ENCODE data around the gene KCNQ1.

KCNQ1 gene

GRCh38 chr11:2425506-2425905, 19.3 kb upstream of the KCNQ1 start:
- no peak for DNase-seq (ENCODE audit: low spot score)

GRCh38 chr11:2426221-2426620, 18.6 kb upstream of the KCNQ1 start:
- DNase-seq (ENCODE audit: low spot score): no peak

GRCh38 chr11:2426826-2427521, 17.8 kb upstream of the KCNQ1 start:
- DNase-seq (ENCODE audit: low spot score): no peak

DNA sequence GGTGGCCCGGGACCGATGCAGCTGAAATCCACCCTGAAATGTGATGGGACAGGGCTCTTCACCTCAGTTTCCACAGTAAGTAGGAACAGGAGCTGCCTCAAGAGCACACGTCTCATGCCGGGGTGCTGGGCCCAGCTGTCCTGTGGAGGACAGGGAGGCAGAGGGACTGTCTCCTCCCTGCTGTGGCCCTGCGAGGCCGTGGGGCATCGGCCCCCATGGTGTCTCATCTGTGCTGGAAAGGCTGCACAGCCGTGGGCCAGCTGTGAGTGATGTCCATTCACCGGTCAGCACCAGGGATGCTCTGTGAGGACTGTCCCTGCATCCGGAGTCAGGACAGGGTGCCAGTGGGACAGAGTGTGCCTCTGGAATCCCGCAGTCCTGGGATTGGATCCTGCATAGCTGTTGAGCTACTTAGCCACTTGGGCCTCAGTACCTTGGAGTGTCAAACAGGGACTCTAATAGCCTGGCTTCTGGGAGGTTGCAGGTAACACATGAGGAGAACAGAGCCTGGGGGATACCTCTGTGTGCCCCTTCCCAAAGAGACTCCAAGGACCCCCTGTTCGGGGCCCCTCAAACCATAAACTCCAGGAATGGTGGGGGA, 17.0 kb upstream of the KCNQ1 start:
- DNase-seq (ENCODE audit: low spot score): no peak

GRCh38 chr11:2428322-2428795, 16.4 kb upstream of the KCNQ1 start:
- peak; percentile 84 for DNase-seq (ENCODE audit: low spot score)

- DNase-seq (ENCODE audit: low spot score): no peak
These were observed 13.4 kb upstream of the KCNQ1 start for GRCh38 chr11:2431395-2431794.

DNA sequence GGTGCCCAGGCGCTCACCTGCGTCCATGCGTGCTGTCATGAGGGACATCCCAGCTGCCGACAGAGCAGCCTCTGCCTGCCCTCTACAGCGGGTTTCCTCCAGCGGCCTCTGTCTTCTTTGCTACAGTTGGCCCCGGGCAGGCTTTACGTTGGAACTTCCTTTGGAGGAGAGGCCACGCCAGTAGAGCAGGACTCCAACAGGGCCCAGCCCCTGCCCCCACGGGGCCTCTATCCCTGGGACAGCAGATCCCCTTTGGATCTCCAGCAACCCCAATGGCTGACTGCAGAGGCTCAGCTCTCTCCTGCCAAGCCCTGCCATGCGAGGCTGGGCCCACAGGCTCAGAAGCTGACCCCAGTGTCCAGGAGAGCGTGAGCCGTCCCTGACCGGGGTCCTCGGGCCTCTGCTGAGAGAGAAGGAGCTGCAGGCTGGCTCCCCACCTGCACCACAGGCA, 12.6 kb upstream of the KCNQ1 start:
- no peak for DNase-seq (ENCODE audit: low spot score)

GRCh38 chr11:2432628-2433071, 12.2 kb upstream of the KCNQ1 start:
- DNase-seq (ENCODE audit: low spot score): no peak

GRCh38 chr11:2433106-2433925, 11.5 kb upstream of the KCNQ1 start:
- no peak for DNase-seq (ENCODE audit: low spot score)

DNA sequence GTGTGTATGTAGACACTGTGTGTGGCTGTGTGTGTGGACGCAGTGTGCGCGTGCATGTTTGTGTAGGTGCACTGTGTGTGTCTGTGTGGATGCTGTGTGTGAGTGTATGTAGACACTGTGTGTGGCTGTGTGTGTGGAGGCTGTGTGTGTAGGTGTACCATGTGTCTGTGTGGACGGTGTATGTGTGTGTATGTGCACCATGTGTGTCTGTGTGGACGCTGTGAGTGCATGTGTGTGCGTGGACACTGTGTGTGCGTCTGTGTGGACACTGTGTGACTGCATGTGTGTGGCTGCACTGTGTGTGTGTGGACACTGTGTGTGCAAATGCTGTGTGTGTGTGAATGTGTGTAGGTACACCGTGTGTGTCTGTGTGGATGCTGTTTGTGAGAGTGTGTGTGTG, 10.8 kb upstream of the KCNQ1 start:
- no peak for DNase-seq (ENCODE audit: low spot score)

DNA sequence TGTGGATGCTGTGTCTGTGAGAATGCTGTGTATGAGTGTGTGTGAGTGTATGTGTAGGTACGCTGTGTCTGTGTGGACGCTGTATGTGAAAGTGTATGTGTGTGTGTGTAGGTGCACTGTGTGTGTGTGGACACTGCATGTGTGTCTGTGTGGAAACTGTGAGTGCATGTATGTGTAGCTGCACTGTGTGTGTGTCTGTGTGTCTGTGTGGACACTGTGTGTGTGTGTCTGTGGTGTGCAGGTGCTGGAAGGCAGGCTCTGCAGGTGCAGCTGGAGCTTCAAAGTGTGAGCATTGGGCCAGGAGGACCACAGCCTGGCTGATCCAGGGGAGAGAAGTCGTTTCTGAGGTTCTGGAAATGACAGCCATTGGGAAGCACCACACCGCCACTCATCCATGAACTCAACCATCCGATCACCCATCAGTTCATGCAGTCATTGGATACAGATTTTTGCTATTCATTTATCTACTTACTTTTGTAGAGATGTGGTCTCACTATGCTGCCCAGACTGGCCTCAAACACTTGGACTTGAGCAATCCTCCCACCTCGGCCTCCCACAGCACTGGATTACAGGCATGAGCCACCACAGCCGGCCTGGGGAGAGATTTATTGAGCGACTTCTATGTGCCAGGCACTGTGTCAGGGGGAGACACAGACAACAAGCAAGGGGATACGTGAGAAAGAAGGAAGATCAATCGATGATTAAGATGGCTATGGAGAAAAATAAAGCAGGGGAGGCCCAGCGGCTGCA, 10.1 kb upstream of the KCNQ1 start:
- no peak for DNase-seq (ENCODE audit: low spot score)

DNA sequence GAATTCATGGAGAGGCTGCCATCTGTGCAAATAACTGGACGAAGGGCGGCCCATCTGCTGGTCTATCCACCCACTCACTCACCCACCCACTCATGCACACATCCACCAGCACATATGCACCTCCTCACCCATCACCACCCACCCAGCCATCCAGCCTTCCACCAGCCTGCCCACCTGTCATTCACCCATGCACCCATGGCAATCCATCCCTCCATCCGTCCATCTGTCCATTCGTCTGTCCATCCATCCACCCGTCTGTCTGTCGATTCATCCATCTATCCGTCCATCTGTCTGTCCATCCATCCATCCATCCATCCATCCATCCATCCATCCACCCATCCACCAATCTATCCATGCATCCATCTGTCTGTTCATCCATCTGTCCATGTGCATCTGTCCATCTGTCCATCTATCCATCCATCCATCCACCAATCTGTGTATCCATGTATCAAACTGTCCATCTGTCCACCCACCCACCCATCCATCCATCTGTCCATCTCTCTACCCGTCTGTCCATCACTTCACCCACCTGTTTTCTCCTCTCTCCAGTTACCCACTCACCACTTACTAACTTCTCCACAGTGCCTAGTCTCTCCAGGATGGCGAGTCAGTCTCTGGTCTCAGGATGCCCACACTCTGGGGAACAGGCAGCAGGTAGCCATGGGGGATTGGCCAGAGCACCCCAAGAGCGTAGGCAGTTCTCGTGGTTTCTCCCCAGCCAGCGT, 9.4 kb upstream of the KCNQ1 start:
- DNase-seq (ENCODE audit: low spot score): no peak

- DNase-seq (ENCODE audit: low spot score): no peak
These were observed 8.7 kb upstream of the KCNQ1 start for GRCh38 chr11:2436013-2436520.

GRCh38 chr11:2436521-2437031, 8.2 kb upstream of the KCNQ1 start:
- no peak for DNase-seq (ENCODE audit: low spot score)

- DNase-seq (ENCODE audit: low spot score): no peak
These were observed 7.3 kb upstream of the KCNQ1 start for GRCh38 chr11:2437516-2437915.

GRCh38 chr11:2439820-2440219, 5.0 kb upstream of the KCNQ1 start:
- DNase-seq (ENCODE audit: low spot score): no peak

DNA sequence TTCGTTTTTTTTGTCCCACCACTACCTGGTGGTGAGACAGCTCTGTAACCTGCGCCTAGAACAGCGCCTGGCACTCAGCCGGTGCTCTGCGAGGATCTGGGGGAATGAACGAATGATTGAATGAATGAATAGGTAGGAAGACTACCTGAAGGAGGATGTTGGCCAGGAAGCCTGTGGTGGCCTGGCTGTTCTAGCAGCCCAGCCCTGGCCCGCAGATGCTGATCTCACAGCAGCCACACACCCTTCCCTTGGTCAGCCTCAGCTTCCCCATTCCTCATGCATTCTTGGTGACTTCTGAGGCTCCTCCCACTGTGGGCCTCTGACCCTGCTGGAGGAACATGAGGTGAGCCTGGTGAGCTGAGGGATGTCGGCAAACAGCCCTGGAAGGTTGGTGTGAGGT, 4.2 kb upstream of the KCNQ1 start:
- DNase-seq (ENCODE audit: low spot score): no peak

GRCh38 chr11:2441171-2441570, 3.6 kb upstream of the KCNQ1 start:
- DNase-seq (ENCODE audit: low spot score): no peak

DNA sequence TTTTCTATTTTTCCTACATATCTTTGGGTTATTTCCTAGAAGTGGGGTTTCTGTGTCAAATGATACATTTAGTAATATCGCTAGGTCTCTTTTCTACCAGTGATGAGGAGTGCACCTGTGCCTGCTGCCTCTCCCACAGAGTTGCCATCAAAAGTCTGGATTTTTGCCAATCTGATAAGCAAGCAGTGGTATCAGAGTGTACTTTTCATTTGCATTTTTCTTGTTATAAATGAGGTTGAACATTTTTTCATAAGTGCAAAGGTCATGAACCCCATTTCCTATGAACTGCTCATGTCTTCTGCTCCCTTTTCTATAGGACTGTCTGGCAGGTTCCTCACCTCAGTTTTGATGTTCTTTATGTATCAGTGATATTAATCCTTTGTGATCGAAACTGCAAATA, 2.2 kb upstream of the KCNQ1 start:
- DNase-seq (ENCODE audit: low spot score): no peak

DNA sequence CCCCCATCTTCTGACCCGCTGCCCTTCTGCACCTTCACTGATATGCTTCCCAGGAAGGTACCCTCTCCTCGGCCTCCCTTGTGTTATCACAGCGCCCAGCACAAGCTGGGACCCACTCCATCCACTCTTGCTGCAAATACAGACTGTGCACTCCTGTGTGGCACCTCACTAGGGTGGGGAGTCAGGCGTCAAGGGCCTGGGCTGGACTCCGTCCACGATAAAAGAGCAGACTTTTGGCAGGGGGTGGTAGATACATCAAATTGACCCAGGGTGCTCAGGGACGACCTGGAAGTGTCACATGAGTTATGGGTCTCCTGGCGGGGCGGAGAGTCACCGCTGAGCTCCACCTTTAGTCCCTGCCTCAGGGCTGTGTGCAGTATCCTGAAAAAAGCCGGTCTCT, 1.4 kb upstream of the KCNQ1 start:
- DNase-seq (ENCODE audit: low spot score): no peak
